Suprapubic skin (tissue), 4 donors: ENCODE results near the gene LMOD3. TPM values are rescaled to one million over a fixed set of nuclear protein-coding genes. Genes with fewer than 3 reads are reported as not detected.

Experiments
- DNase-seq, 2 donors: peaks; one replicate each; pipeline ENCODE4 v3.0.0-alpha.2; 2019; ENCODE audit warnings: low spot score in 2 of 2
- H3K27ac ChIP-seq: fragments of 200-600 bp; sonication (generic); one replicate; pipeline ENCODE4 v1.5.1; 2019
- H3K27me3 ChIP-seq: fragments of 200-600 bp; sonication (generic); one replicate; pipeline ENCODE4 v1.5.1; 2019
- H3K36me3 ChIP-seq: fragments of 200-600 bp; sonication (generic); one replicate; pipeline ENCODE4 v1.5.1; 2019
- H3K4me1 ChIP-seq: fragments of 200-600 bp; sonication (generic); one replicate; pipeline ENCODE4 v1.5.1; 2019
- H3K4me3 ChIP-seq: fragments of 200-600 bp; sonication (generic); one replicate; pipeline ENCODE4 v1.5.1; 2019; ENCODE audit warnings: mild to moderate bottlenecking
- H3K9me3 ChIP-seq: fragments of 200-600 bp; sonication (generic); one replicate; pipeline ENCODE4 v1.5.1; 2019
- EP300 ChIP-seq: sonication (generic); formaldehyde crosslinking; IDR thresholded peaks from one replicate; pipeline ENCODE4 v1.6.1; 2017; ENCODE audit warnings: antibody characterized with exemption
- POLR2A ChIP-seq, 2 donors: fragments of 450-650 bp; IDR thresholded peaks; one replicate each; pipeline ENCODE4 v1.6.1; 2017; ENCODE audit warnings: antibody characterized with exemption in 2 of 2, mild to moderate bottlenecking in 2 of 2, moderate library complexity in 2 of 2
- POLR2AphosphoS5 ChIP-seq, 3 donors: sonication (generic); formaldehyde crosslinking; IDR thresholded peaks; one replicate each; pipeline ENCODE4 v1.6.1; 2017; ENCODE audit warnings: antibody characterized with exemption in 3 of 3
- WGBS: methylation state at CpG from one replicate; pipeline ENCODE4 v1.1.5; 2018; 5-methylcytosine and 5-hydroxymethylcytosine counted together
- total RNA-seq, 4 donors: library from RNA; depleted of rRNA; stranded (reverse); fragments of >200 nt; gene quantifications; one replicate each; pipeline ENCODE4 v1.1.0, GENCODE V29; 2016
- TF ChIP-seq, protein P1 (sequence below), 2 donors: fragments of 200-600 bp in 1 of 2; fragments of 450-650 bp in 1 of 2; sonication (generic) in 1 of 2; IDR thresholded peaks; one replicate each; pipeline ENCODE4 v1.5.1; 2016 to 2019; ENCODE audit warnings: antibody characterized with exemption in 2 of 2, mild to moderate bottlenecking in 1 of 2, moderate library complexity in 1 of 2

LMOD3 gene
- total RNA-seq, 4 donors from 2014 or later = 0.40 TPM; not detected in 3

- H3K27ac ChIP-seq = no peak overlapping the region
- H3K36me3 ChIP-seq = no peaks in the 10 kb centered on the region
- no peak for TF ChIP-seq EP300
- no peak for TF ChIP-seq POLR2A (IDR thresholded peaks at IDR 0.05)
- TF ChIP-seq POLR2AphosphoS5 (IDR thresholded peaks at IDR 0.05) = no peak
- TF ChIP-seq, protein P1, sequence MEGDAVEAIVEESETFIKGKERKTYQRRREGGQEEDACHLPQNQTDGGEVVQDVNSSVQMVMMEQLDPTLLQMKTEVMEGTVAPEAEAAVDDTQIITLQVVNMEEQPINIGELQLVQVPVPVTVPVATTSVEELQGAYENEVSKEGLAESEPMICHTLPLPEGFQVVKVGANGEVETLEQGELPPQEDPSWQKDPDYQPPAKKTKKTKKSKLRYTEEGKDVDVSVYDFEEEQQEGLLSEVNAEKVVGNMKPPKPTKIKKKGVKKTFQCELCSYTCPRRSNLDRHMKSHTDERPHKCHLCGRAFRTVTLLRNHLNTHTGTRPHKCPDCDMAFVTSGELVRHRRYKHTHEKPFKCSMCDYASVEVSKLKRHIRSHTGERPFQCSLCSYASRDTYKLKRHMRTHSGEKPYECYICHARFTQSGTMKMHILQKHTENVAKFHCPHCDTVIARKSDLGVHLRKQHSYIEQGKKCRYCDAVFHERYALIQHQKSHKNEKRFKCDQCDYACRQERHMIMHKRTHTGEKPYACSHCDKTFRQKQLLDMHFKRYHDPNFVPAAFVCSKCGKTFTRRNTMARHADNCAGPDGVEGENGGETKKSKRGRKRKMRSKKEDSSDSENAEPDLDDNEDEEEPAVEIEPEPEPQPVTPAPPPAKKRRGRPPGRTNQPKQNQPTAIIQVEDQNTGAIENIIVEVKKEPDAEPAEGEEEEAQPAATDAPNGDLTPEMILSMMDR (IDR thresholded peaks at IDR 0.05) = no peak
- DNase-seq = no peak
- no peak overlapping the region for H3K4me3 ChIP-seq
- H3K9me3 ChIP-seq = no peaks in the 10 kb centered on the region
- H3K27me3 ChIP-seq = no peaks in the 10 kb centered on the region
- no peaks in the 10 kb centered on the region for H3K4me1 ChIP-seq
- 89% methylated on average over 2 of the region's 2 CpGs for WGBS
Measured at GRCh38 chr3:69162308-69162980, 40.0 kb upstream of the LMOD3 start.

GRCh38 chr3:69161587-69162307 is 39.4 kb upstream of the LMOD3 start:
- 37% methylated on average over 5 of the region's 5 CpGs for WGBS
- DNase-seq = no peak

DNA sequence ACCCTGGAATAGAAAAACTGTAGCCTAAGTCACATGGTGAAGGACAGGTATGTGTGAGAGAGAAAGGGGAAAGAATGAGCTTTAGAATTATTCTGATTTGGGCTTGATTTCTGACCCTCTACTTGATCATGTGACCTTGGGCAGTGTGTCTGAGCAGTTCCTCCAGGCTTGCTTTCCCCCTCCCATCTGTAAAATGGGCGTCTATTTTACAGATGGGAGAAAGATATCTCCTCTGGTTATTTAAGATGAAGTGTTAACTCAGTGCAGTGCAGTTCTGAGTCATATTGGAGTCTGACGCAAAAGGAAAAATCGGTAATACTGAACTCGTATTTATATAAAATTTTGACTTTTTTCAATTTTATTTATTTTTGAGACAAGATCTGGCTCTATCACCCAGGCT is 38.1 kb upstream of the LMOD3 start:
- TF ChIP-seq POLR2AphosphoS5 (IDR thresholded peaks at IDR 0.05) (no peak), POLR2A (IDR thresholded peaks at IDR 0.05) (no peak), EP300 (no peak)
- TF ChIP-seq, protein P1 (IDR thresholded peaks at IDR 0.05) = no peak
- H3K4me1 ChIP-seq = no peaks in the 10 kb centered on the region

More at GRCh38 chr3:69161587-69162307, 39.4 kb upstream of the LMOD3 start:
- no peaks in the 10 kb centered on the region for H3K27me3 ChIP-seq
- H3K27ac ChIP-seq = no peak overlapping the region
- H3K9me3 ChIP-seq = no peaks in the 10 kb centered on the region
- H3K36me3 ChIP-seq = no peaks in the 10 kb centered on the region
- H3K4me3 ChIP-seq = no peak overlapping the region
- TF ChIP-seq, protein P1 (IDR thresholded peaks at IDR 0.05) = peak; percentile 91 to 96
- no peak for TF ChIP-seq EP300
- TF ChIP-seq POLR2AphosphoS5 (IDR thresholded peaks at IDR 0.05) = no peak
- TF ChIP-seq POLR2A (IDR thresholded peaks at IDR 0.05) = no peak
- H3K4me1 ChIP-seq = no peaks in the 10 kb centered on the region

DNA sequence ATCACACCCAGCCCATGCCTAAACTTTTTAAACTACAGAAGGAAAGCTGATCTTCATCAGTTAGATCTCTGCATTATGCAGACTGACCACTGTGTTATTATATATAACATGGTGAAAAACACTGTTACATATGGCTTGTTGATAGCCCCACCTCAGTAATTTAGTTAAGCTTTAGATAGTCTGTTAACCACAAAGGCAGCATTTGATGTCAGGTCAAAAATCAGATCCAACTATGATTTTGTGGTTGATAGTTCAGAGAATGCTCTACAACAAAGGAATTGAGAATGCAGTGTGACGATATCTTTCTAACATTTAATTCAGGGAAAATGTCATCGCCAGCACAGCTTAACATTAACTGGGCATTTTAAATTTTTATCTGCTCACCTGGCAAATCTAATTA is 37.7 kb upstream of the LMOD3 start:
- Histone ChIP-seq H3K36me3 (no peaks in the 10 kb centered on the region), H3K4me1 (no peaks in the 10 kb centered on the region), H3K27me3 (no peaks in the 10 kb centered on the region), H3K9me3 (no peaks in the 10 kb centered on the region), H3K27ac (no peak overlapping the region), H3K4me3 (no peak overlapping the region)
- DNase-seq = no peak
- TF ChIP-seq POLR2AphosphoS5 (IDR thresholded peaks at IDR 0.05) = no peak
- no peak for TF ChIP-seq POLR2A (IDR thresholded peaks at IDR 0.05)
- TF ChIP-seq EP300 = no peak
- TF ChIP-seq, protein P1 (IDR thresholded peaks at IDR 0.05) = no peak
- WGBS = 89% methylated on average over 2 of the region's 2 CpGs

More for the DNA sequence above, 38.1 kb upstream of the LMOD3 start:
- WGBS = 77% methylated on average over 4 of the region's 4 CpGs
- no peak for DNase-seq
- no peak overlapping the region for H3K27ac ChIP-seq
- no peaks in the 10 kb centered on the region for H3K9me3 ChIP-seq
- H3K36me3 ChIP-seq = no peaks in the 10 kb centered on the region
- no peak overlapping the region for H3K4me3 ChIP-seq
- no peaks in the 10 kb centered on the region for H3K27me3 ChIP-seq

- DNase-seq = no peak
- no peaks in the 10 kb centered on the region for H3K4me1 ChIP-seq
- no peaks in the 10 kb centered on the region for H3K36me3 ChIP-seq
- H3K27ac ChIP-seq = no peak overlapping the region
- H3K9me3 ChIP-seq = no peaks in the 10 kb centered on the region
- WGBS = 91% methylated on average over 3 of the region's 3 CpGs
- no peak overlapping the region for H3K4me3 ChIP-seq
- H3K27me3 ChIP-seq = no peaks in the 10 kb centered on the region
- TF ChIP-seq EP300 (no peak), POLR2A (IDR thresholded peaks at IDR 0.05) (no peak), POLR2AphosphoS5 (IDR thresholded peaks at IDR 0.05) (no peak)
- TF ChIP-seq, protein P1 (IDR thresholded peaks at IDR 0.05) = no peak
Measured at GRCh38 chr3:69149586-69149985, 27.2 kb upstream of the LMOD3 start.
